ENCODE data around the gene BSND.

BSND gene

DNA sequence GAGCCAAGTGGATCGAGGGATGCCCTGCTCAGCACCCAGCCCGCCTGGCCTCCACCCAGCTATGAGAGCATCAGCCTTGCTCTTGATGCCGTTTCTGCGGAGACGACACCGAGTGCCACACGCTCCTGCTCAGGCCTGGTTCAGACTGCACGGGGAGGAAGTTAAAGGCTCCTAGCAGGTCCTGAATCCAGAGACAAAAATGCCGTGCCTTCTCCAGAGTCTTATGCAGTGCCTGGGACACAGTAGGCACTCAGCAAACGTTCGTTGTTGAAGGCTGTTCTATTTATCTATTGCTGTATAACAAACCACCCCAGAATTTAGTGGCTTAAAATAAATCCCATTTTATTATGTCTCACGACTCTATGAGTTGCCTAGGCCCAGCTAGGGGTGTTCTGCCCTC, 6.8 kb upstream of the BSND start:
- no peak for DNase-seq (ENCODE audit: low read depth, low spot score)

DNA sequence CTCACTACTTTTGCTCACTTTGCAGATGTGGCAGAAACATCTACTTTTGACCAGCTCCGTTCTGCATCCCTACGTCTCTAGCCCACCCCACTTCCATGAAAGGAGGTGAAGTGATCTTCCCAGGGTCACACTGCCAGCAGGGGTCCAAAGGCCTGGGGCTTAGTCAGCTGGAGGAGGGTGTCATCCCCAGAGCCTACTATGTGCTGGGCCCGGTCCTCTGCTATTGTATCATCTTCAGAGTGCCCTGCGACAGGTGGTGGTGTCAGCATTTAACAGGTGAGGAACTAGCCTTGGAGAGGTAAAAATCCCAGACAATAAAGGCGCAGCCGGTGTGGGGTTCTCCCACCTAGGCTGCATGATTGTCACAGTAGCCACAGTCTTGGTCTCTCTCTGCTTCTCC, 5.6 kb upstream of the BSND start:
- DNase-seq (ENCODE audit: low read depth, low spot score) = no peak

DNA sequence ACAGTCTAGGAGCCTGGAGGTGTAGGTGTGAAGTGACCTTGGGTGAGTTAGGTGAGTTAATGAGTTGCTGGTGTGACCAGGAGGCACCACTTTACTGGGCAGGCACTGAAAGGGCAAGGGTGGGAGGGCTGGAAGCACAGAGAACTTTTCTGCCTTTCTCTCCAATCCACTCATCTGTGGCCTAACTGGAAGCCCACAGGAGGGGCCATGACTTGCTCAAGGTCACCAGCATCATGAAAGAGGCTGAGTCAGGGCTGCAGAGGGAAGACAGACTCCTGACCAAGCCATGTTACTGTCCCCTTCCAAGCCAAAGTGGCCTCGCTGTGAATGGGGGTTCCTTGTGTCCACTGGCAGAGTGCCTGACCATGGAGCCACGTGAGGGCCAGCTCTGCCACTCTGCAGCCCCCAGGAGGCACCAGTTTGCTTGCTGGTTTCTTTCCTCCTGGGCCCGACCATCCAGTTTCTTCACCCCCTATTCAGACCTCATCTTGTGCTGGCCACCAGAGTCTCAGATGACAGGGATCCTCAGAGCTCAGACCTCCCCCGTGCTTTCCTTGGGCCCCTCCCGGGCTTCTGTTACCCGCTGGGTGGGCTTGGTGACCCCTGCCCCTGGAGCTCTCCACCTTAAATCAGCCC, 4.3 kb upstream of the BSND start:
- DNase-seq (ENCODE audit: low read depth, low spot score) = no peak

DNA sequence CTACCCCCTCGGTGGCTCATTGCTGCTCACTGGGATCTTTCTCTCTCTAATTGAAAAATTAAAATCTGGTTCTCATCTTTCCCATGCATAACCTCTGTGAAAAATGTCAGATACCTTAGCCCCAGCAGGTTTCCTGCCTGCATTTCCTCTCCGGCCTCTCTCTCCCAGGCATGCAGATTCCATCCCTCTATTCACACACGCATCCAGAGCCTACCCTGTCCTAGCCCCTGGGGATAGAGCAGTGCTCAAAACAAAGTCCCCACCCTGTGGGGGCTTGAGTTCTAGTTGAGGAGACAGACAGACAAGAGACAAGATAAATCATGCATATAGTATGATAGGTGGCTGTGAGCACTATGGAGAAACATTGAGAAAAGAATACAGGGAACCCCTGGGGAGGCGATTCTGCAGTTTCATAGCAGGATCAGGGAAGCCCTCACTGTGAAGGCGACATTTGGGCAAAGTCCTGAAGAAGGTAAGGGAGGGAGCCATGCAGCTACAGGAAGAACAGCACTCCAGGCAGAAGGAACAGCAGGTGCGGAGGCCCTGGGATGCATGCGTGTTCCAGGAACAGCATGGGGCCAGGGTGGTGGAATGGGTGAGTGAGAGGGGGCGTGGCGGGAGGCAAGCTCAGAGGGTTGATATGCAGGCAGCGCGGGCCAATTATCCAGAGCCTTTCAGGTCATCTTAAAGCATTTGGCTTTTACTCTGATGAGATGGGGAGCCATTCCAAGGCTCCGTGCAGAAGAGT, 3.5 kb upstream of the BSND start:
- DNase-seq (ENCODE audit: low read depth, low spot score) = no peak

DNA sequence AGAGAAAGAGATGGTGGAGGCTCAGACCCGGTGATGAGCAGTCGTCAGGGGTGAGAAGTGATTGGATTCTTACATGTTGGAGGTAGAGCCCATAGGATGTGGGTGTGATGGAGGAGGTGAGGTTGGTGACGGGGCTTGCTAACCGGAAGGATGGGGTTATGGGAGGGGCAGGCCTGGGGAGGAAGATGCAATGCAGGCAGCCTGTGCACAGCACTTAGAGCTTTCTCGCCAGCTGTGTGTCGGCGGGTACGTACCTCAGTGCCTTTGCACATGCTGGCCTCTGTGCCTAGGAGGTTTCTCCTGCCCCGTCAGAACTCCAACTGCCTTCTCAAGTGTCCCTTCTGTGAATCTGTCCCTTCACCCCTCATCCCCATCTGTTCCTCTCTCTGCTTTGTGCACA, 2.9 kb upstream of the BSND start:
- no peak for DNase-seq (ENCODE audit: low read depth, low spot score)

DNA sequence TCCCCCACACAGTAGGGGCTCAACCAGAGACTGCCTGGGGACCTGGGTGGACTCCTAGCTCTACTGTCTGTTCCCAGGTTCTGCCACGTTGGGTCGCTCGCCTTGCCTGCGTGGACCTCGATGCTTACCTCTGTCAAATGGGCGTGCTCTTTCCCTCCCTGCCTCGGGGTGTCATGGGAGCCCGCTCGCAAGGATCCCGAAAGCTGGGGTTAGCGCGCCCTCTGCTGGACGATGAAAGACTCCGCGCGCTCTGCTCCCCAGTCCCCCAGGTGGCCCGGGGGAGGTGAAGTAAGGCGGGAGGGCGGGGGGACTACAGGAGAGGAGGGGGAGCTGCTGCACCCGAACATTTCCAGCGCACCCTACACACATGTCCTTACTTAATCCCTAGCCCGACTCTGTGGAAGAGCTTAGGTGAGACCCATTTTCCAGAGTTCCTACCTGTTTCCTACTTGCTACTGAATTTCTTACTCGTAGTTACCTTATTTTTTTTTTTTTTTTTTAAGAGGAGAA, 2.3 kb upstream of the BSND start:
- no peak for DNase-seq (ENCODE audit: low read depth, low spot score)

DNA sequence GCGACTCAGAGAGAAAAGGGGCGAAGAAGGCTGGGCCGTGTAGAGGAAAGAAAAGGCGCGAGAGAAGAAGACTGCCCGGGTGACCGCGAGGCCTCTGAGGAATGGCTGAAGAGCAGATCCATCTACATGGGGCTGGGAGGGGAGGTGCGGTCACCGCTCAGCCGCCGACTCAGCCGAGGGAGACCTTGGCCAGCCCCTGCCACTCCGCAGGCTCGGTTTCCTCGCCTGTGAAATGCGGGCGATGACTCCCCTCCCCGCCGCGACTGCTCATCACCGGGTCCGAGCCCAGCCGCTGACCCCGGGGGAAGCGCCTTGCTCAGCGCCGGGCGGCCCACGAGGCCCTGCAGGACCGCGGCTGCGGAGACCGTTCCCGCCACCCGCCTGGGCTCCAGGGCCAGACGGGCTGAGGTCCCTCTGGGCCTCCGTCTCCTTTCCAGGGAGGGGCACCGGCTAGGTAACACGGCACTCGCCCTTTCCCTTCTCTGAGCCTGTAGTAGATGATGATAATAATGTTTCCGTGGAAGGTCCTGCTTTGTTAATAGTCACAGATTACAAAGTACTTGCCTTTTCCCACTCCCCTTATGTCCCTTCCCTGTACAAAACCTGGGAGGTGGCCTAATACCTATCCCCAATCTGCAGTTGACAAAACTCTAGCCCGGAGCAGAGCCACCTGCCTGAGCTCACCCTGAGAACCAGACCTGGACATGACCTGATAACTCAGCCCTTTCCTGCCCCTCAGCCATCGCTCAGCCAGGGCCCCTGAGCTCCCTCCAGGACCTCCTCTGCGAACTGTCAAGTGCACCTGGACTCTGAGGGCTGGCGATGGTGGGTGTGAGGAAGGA, 1.6 kb upstream of the BSND start:
- no peak for DNase-seq (ENCODE audit: low read depth, low spot score)

DNA sequence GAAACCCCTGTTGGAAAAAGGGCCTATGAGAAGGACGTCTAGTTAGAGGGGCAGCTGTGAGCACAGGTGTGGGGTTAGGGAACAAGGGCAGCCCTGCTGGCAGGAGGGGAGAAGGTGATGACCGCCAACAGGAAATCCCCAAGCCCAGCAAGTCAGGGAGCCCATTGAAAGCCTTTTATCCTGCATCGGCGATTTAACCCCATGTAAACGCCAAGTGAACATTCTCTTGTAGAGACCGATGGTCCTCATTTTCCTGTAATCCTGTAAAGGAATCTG, 1.1 kb upstream of the BSND start:
- no peak for DNase-seq (ENCODE audit: low read depth, low spot score)

DNA sequence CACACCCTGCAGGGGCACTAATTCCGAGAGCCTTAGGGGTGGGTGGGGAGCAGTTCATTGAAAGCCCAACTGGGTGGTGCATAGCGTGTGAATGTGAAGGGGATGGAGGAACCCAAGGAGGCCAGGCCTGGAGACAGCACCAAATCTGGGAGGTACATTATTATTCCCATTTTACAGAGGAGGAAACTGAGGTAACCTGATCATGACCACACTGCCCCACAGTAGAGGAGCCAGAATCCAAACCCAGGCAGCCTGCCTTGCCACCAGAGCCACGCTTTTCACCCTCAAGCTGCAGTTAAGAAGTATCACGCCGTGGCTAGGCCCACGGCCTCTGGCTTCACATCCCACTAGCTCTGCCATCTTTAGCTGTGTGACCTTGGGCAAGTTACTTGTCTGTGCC, 633 bp upstream of the BSND start:
- DNase-seq (ENCODE audit: low read depth, low spot score) = no peak

DNA sequence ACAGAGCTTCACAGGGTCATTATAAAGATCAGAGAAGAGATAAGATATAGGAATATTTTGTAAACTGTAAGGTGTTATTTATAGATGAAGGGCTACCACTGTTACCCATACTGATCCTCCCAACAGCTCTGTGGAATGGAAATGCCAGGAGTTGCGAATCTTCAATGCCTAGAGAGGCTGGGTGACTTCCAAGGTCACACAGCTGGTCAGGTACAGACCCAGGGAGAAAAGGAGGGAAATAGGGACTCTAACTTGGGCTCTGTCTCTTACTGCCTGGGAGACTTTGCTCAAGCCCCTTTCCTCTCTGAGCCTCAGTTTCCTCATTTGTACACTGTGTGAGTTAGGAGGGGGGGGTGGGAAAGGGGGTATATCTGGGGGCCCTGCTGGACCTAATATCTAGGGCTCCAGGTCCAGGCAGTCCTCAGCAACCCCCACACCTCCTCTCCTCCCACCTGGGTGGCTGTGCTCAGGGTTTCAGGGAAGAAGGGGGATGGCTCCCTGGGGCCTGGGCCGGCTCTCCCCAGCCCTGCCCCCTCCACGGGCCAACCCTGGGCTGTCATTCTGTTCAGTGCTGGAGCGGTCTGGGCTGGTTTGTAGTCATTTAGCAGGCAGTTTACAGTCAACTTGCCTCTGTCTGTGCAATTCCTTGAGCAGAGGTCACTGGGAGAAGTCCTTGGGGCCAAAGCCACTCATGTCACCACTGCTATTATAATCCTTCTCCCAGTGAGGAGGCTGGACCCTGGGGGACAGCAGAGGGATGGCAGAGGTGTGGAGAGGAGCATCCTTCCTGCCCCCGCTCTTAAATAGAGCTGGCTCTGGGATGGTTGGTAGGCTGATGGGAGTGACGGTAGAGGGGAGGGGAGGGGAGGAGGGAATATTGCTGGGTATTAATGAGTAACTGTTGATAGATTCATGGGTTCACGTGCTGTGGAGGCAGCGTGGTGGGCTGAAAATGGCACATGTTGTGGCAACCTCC, 1.7 kb downstream of the BSND start:
- DNase-seq (ENCODE audit: low read depth, low spot score) = no peak

DNA sequence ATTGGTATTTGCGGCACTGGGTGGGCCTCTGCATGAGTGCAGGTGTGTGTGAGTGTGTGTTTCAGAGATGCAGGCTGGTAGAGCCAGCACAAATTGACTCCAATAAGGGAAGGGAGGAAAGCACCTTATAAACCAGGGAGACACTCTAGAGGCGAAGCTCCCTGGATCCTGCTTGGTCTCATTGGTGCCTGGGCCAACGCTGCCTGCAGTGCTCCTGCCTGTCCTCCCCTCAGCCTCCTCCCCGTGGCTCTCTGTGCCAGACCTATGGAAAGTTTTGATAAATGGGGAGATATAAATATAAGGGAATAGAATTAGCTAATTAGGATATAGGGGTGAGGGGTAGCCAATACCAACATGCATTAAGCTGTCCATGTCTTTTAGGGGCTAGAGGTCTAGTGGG, 2.6 kb downstream of the BSND start:
- DNase-seq (ENCODE audit: low read depth, low spot score) = no peak

DNA sequence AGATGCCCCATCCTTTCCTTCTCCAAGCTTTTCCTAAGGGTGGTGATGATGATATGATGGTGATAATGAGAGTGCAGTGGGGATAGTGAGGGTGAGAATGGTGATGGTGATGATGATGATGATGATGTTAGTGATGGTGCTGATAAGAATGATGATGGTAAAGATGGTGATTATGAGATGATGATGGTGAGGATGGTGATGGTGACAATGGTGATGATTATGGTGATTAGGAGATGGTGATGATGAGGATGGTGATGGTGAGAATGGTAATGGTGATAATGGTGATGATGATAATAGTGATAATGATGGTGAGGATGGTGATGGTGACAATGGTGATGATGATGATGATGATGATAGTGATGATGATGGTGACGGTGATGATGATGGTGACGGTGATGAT, 4.0 kb downstream of the BSND start:
- no peak for DNase-seq (ENCODE audit: low read depth, low spot score)

DNA sequence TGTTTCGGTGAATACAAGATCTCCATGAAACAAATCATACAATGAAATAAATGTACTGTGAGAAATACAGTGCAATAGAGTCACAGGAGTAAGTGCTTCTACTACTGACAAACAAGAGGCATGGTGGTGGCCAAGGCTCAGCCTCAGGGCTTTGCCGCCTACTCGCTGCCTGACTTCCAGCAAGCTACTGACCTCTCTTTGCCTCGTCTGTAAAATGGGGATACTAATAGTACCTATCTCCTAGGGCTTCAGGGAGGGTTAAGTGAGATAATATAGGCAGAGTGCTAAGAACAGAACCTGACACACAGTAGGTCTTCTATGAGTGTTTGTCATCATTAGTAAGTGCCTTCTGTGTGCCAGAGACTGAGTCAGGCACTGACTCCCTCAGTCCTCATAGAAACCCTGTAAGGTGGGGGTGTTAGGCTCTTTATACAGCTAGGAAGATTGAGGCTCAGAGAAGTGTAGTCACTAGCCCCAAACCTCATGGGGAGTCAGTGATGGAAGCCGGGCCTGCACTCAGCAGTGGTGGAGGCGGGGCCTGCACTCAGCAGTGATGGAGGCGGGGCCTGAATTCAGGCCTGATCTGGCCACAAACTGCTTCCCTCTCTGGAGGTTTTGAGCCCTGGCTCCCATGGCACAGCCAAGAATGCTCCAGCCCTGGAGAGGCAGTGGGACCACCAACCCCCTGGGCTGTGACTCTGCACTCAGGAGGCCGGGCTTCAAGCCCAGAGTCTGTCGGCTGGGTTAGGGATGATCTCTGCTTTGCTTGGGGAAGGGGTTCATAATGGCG, 6.8 kb downstream of the BSND start:
- no peak for DNase-seq (ENCODE audit: low read depth, low spot score)

DNA sequence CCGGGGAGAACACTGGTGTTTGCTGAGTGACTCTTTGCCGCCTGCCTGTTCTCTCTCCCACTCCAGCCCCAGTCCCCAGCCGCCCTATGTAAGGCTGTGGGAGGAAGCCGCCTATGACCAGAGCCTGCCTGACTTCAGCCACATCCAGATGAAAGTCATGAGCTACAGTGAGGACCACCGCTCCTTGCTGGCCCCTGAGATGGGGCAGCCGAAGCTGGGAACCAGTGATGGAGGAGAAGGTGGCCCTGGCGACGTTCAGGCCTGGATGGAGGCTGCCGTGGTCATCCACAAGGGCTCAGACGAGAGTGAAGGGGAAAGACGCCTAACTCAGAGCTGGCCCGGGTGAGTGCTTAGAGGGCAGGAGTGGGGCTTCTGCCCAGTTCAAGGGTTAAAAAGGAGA, 8.2 kb downstream of the BSND start:
- no peak for DNase-seq (ENCODE audit: low read depth, low spot score)

DNA sequence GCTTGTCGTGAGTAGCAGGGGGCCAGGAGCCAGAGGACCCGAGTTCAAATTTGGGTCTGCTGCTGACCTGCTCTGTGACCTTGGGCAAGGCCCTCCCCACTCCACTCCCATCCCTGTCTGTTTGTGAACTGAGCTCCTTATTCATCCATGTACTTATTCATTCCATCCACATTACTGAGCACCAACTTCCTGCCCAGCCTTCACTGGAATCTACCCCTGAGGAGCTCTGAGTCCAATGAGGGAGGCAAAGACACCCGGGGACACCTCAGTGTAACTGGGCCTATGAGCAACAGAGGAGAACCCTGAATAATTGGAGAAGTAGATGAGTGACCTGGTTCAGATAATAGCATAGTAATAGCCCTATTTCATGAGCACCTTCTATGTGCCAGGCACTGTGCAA, 8.9 kb downstream of the BSND start:
- DNase-seq (ENCODE audit: low read depth, low spot score) = no peak

DNA sequence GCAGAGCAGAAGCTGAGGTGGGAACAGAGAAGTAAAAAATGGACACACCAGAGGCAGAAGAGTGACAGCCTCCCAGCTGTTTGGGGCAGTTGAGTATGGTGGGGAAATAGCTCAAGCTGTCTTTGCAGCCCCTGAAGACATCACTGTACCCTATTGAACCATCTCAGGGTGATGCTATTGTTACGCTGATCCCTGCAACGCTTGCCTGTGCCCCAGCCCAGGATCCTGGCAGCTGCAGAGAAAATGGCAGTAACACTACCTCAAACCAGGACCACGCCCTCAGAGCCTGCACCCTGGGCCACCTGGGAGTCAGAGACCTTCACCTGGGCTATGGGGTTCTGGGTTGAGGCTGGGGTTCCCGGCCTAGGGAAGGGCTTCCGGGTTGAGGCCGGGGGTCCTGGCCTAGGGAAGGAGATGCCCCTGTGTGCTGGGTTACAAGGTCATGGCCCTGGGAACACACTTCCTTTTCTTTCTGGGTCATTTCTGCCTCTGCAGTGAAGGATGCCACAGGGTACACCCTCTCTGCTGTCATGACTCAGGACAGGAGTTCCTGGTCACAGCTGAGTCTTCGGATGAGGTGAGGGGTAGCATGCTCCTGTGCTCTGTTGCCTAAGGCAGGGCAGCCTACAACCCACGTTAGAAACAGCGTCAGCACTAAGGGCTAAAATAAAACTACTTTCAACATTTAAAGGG, 11.6 kb downstream of the BSND start:
- DNase-seq (ENCODE audit: low read depth, low spot score) = no peak

DNA sequence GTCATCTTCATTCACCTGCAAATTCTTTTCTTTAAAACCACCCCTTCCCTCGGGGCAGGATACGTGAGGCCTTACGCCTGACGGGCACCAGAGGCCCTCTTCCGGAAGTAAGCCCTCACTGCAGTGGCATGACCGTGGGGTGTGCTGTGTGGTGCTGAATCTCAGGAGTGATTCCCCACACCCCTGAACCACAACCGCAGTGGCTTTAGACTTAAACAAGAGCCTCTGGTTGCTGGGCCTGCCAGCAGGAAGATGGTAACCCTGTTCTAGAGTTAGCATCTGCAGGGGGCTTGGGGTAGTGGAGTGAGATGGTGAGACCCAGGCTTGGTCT, 12.1 kb downstream of the BSND start:
- no peak for DNase-seq (ENCODE audit: low read depth, low spot score)

DNA sequence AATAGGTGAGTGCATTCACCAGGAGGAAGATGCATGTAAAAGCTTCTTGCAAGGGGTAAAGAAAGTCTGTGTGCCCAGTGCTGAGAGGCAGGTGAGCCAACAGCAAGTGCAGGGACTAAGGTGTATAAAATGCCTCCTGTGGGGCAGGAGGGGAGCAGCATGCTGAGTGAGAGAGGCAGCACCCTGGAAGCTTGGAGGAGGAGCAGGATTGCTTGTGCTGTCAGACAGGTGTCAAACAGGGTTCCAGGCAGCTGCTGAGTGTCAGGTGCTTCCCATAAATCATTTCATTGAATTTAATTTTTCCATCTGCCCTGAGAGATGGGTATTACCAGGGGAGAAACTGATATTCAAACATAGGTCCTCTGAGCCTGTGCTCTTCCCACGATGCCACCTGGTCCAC, 13.9 kb downstream of the BSND start:
- DNase-seq (ENCODE audit: low read depth, low spot score) = no peak

DNA sequence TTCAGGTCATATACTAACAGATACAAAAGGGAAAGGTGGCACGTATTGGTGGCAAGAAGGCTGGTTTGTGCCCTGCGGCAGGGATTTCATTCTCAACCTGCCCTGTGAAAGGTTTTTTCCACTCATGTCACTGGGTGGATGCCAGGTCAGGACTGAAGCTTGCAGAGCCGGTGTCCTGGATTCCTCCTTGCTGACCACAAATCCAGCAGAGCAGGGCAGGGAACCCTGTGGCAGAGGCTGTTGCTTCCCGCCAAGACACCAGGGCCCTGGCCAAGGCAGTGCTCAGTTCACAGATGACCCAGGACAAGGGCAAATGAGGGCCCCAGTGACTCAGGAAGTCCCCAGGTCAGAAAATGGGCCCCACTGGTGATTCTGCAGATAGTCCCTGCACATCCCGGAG, 16.4 kb downstream of the BSND start:
- DNase-seq (ENCODE audit: low read depth, low spot score) = no peak

Measured in brain pericyte (primary cell).